ENCODE results near the gene FADS3.

The FADS3 gene

DNA sequence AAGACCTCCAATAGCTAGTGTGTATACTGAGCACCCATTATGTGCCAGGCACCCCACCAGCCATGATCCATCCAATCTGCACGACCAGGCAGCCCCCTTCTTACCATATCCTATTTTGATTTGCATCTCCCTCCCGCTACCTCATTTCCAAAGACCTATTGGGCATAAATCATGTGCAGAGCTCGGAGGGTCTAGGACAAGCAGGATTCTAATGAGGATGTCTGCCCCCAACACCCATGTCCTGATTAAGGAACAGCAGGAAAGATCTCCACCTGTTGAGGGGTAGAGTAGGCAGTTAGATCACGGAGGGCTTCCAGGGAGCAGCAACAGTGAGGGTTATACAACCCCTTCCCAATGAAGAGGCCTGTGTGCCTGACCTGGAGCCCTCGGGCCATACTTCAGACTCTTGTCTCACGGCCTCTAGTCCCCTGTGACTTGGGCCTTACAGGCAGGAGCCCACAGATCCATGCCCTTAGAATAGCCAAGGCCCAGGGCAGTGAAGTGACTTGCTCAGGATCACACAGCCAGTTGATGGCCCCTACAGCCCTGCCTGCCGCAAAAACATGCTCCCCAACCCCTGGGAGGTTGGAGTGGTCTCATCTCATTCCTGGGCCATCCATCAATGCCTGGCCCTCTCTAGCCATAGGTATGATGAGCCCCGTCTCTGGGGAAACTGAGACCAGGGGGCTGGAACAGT, 22.5 kb upstream of the FADS3 start:
- no peak for DNase-seq

DNA sequence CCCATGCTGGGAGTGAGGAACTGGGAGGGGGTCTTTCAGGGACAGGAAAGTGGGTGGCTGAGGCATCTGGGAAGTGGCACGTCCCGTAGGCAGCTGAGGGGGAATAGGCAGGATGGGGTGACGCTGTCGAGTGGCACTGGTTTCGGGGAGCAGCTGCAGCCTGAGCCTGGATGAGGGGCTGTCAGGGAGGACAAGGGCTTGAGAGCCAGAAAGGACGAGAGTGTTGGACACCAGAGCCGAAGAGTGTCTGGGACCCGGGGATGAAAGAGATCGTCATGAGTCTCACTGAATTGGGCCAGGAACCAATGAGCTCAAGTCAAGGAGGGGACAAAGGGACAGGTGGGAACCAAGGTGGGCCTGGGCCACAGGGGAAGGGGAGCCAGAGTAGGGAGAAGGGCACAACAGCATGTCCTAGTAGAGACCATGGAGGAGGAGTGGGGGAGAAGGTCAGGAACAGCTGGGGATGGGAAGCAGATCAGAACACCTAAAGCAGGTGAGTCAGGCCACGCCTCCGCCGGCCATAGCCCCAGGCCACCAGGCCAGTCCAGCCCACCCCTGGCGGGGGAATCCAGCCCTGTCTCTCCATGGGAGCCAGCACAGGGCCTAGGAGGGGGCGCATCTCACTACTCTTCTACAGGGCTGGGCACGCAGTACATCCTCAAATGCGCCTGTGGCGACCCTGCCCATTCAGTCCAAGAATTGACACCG, 21.8 kb upstream of the FADS3 start:
- DNase-seq: no peak

DNA sequence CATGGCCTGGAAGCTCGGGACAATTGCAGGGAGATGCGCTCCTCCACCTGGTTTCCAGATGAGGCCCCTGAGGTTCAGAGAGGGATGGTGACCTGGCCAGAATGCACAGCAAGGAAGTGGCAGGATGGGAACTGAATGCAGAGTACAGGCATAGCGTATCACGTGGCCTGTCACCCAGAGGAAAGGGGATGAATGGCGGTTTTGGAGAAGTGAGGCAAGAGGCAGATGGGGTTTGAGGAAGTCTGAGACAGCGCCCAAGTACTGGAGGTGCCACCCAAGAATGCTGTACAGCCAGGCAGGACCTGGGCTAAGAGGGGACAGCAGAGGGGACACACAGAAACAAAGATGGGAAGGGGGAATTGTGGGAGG, 21.2 kb upstream of the FADS3 start:
- peak in 5 of 51 donors; percentile 16 to 38 (median 36) for DNase-seq

DNA sequence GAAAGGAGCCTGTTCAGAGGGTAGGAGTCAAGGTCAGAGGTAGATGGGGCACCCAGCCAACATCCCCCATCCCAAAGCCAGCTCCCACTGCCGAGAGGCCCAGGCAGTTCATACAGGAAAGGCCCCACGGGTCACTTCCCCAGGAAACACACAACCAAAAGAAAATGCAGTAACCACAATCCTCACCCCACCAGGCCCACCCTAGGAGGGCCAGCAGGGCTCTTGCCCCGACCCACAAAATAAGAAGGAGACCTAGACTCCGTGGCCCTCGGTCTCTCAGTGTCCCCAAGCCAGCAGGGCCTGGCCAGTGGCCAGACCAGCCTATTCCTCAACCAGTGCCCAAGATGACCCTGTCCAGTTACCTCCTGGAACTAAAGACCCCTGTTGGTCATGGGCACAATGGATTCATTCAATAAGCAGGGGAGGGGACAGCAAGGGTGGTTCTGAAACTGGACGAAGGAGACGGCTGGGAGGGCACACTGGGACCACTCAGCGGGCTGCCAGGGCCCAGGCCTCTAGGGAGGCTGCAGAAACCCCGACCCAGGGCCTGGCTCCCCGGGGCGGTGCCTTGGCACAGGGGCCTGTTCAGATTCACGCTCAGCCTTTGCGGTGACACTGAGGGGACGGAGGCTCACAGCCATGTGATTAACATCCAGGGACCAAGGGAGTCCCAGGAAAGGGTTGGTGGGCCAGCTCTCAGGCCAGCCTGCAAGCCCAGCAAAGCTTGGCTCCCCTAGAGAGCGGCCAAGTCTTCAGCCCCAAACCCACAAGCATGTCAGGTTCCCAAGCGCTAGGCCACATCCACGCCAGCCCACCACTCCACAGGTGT, 20.6 kb upstream of the FADS3 start:
- DNase-seq: no peak

DNA sequence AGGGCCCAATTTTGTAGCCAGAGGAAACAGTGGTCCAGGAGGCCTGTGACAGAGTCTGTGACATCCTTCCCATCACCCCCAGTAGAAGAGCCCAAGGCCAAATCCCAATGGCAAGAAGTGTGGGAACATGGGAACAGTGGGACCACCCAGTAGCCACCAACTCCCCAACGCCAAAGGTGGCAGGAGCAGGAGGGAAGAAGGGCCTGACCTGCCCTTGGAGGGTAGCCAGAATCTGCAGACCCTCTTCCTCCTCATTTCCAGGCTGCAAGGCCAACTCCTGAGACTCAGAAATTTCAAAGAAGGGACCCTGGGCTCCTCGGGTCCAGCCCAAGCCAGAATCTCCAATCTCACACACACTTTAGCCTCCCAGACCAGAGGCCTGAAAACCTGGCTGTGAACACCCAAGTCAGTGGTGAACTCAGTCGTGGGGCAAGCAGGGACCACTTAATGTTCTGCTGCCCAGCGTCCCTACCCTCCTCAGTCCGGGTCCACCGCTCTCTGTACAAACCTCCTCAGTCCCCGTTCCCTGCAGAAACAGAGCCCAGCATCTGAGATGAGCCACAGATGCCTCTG, 19.9 kb upstream of the FADS3 start:
- no peak for DNase-seq

DNA sequence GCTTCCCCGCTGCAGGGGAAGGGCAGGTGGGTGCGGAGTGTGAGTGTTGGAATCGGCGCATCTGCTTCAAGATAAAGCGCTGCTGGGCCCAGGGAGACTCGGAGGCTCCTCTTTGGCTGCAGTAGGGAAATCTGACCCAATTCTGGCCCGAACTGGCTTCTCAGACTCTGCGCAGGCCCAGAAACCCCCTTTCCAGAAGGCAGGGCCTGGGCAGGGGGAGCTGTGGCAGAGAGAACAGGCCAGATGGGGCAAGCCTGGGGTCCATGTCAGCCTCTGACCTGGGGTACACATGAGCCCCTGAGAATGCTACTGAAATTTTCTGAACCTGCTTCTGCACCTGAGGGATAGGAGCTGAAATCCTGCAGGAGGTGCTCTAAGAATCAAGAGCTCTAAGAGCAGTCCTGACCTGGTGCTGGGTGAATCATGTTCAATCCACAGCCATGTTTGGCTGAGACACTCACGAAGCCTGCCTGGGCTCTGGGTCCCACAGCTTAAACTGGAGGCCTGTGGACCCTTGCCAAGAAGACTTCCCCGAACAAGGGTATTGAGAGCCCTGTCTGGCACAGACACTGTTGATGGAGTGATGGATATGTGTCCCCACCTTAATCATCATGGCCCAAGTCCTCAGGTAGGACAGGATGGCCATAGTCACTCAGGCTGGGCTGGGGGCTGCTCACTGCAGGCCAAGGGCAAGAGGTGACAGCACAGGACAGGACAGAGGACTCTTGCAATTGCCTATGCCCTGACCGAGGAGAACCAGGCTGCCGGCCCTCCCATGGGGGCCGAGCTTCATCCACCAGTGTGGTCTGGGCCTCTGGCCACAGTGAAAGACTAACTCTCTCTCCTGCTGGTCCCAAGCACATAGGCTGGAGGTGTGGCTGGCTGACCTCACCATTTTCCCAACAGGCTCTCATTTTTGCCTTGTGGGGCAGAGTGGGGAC, 19.1 kb upstream of the FADS3 start:
- DNase-seq: no peak

DNA sequence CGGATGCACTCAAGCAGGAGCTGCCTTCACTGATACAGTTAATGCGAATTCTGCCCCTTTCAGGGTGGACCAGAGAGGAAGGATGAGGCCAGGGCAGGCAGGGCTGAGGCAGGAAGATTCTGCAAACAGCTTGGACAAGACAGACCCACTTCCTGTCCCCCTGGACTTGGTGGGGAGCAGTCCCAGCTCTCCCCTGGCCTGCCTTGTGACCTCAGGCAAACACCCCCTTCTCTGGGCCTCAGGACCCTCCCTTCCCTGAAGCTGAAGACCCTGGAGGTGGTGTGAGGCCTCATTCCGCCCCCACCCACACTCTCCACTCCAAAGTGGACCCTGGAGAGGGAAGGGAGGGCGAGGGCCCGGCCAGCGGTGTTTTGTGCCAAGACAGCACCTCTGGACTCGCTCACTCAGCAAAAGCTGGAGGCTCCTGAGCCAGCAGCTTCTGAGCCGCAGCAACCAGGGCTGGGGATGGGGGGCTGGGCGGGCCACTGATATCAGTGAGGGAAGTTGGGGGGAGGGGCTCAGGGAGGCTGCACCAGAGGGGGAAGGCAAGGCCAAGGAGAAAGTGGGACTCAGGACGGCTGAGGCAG, 17.5 kb upstream of the FADS3 start:
- DNase-seq: peak in 20 of 51 donors; percentile 12 to 55 (median 30)

DNA sequence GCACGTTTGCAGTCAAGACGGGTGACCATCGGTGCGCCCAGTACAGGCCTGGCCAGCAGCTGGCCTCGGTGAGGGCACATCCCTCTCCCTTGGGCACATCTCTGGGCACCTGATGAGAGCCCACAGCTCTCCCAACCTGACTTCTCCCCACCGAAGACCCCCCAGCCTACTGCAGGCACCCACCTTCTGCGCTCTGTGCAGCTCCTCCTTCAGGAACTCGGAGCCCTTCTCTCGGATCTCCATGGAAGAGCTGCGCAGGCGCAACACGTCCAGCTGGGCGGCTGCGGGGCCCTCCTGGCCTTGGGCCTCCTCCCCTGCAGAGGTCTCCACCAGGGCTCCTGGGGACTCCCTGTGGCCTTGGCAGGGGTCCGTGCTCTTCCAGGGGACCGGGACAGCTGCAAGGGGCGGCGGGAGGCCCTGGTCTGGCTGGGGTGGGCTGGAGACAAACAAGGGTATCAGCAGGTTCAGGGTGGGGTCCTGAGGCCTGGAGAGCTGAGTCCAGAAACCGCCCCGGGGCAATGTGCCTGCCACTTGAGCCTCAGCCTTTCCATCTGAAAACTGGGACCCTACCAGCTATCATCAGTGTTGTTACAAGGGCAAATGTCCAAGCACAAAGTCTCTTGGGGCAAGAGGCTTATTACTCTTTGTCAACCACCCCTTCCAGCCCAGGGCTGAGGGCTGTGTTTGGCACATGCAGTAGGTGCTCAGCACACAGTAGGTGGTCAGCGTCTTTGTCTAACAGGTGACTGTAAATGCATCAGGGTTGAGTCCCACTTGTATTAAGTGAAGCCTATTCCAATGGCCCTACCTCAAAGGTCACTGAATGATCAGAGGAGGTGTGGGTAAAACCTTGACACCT, 16.8 kb upstream of the FADS3 start:
- no peak for DNase-seq

DNA sequence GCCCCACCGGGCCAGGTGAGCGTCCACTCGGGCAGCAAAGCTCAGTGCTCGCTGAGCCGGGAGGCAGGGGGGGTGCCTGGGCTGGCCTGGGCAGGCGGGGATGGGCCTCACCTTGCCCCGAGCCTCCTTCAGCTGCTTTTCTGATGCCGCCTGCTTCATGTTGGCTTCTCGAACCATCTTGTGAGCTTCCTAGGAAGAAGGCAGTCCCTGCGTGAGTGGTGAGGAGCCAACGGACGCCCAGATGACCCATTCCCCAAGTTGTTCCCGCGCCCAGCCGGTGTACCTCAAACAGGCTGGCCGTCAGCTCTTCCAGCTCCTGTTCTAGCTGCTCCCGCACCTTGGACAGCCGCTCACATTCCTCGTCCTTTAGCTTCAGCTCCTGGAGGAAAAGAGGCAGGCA, 15.9 kb upstream of the FADS3 start:
- no peak for DNase-seq

DNA sequence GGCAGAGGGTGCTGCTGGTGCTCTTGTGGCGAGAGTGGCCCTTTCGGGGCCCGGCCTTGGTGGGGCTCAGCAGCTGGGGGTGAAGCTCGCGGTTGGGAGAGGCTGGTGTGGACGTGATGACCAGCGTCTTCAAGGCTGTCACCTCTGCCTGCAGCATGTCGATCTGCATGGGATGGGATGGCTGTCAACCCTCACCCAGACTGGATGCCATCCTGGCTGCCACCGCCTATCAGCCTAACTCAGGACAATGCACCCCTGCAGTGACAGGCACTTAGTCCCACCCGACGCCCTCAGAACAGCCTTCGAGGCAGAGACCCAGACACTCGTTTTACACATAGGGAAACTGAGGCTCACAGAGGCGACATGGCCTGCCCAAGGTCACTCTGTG, 15.2 kb upstream of the FADS3 start:
- no peak for DNase-seq

DNA sequence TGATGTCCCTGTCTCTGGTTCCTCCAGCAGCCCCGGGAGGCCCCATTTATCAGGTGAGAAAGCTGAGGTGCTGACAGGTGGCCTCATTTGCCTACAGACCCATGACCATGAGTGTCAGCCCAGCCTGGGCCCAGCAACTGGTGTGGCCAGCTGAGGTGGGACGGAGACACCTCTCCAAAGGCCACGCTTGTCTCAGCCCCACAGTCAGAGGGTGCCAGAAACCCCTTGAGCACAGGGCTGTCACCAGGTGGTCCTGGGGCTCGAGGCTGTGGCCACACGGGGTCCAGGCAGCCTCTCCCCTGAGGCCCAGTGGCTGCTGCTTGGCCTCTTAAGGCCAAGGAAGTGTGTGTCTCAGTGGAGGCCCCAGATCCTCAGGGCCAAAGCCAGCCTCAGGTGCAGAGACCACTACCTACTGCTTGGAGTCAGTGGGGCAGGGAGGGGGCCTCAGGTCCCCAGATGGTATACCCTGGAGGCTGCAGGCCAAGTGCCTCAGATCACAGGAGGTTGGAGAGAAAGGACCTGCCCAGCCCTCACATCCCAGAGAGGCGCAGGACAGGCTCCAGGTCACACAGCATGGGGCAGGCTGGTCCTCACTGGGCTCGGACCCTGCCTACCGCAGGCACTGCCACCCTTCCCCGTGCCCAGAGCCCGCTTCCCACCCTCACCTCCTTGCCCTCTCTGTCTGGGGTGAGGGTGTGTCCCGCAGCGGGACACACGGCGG, 14.6 kb upstream of the FADS3 start:
- DNase-seq: no peak

DNA sequence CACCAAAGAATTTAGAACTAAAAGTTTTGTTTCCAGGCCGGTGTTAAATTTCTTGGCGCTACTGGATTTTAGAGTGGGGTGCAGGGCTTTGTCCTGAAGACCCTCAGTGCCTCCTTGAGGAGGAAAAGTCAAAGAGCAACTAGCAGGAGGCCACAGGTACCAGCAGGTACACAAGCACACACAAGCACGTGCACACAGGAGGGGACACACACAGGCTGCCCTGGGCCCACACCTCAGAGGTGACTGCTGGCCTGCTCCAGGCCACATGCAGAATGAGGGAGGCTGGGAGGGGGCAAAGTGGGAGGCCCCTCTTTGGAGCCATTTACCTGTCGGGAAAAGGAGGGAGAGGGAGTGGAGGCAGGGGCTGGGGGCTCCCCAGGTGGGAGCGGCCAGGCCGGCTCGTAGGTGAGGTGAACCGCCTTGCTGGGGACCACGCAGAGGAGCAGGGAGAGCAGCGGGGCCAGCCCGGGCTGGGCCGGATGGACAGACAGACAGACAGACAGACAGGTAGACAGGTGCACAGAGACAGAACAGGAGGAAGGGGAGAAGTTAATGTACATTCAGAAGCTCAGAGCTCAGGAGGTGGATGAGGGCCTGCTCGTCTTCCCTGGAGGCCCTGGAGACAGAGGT, 13.8 kb upstream of the FADS3 start:
- DNase-seq: no peak

DNA sequence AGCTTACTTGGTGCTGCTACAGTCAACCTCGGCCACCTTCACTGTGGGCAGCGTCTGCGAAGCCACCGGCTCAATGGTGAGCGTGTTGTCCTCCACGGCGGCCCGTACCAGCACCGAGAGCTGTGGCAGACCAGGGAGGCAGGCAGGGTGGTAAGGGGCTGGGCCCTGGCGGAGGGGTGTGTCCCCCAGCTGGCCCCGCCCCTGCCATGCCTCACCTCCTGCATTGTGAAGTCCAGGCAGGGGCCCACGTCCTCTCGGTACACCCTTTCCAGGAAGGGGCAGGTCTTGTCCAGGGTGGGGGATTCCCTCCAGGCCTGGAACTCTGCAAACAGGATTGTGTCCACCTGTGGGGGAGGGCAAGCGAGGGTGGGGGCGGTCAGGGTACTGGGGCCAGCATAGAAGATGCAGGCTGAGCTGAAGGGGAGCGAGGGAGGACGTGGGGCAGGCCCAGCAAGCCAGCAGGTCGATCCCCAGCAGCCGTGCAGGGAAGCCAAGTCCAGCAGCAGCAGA, 13.2 kb upstream of the FADS3 start:
- DNase-seq: no peak

DNA sequence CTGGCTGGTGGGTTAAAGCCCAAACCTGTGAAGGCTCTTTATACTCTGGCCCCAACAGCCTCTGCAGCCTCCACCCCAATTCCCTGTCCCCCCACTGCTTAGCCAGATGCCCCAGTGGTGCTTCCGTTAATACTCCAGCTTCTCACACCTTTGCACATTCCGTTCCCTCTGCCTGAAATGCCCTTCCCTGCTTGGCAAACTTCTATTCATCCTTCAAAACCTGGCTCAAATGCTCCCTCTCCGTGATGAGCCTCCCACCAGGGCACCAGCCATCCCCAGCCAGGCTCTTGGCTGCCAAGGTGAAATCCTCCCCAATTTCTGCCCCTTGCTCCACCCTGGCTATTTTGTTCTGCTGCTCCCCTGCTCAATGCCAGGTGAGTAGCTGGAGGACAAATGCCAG, 12.5 kb upstream of the FADS3 start:
- DNase-seq: no peak

DNA sequence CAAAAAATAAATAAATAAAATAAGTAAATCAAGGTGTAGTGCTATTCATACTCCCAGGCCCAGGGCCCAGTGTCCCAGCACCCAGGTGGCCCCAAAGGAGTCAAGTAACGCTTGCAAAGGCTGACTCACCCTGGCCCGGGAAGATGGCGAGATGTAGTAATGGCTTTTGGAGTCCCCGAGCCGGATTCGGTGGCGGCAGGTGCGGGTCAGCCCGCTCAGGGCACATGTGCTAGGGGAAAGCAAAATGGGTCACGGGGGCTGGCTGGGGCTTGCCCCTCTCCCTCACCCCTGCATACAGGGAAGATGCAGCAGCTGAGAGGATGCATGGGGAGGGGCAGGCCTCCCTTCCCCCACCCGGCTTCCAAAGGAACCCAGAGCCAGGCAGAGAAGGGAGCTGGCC, 11.0 kb upstream of the FADS3 start:
- DNase-seq: no peak

DNA sequence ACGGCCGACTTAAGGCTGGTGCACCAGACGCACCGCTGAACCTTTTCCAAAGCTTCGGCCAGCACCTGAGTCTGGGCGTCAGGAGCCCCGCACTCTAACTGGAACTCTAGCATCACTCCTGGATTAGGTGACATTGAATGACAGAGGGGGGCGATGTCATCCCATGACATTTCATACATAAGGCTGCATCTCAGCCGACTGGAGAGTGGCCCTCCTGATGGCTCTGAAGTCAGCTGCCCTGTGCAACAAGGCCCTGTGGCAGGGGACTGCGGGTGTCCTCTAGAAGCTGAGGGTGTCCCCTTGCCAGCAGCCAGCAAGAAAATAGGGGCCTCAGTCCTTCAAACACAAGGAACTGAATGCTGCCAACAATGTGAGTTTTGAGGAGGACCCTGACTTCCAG, 10.1 kb upstream of the FADS3 start:
- no peak for DNase-seq

DNA sequence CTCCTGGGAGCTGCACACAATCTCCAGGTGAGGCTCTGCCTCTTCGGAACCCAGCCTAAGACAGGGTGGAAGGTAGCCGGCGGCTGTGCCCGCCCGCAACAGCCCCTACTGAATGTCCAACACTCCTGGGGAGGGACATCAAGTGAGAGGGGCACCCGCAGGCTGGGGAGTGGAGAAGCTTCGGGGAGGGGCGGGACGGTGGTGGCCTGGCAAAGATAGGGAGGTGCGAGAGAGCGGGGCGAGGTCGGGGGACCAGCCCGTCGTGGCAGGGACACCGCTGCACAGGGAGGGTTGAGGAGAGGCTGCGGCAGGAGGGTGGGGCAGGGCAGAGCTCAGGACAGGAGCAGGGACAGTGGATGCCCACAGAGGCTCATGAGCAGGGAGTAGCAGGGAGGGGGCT, 8.9 kb upstream of the FADS3 start:
- DNase-seq: no peak

DNA sequence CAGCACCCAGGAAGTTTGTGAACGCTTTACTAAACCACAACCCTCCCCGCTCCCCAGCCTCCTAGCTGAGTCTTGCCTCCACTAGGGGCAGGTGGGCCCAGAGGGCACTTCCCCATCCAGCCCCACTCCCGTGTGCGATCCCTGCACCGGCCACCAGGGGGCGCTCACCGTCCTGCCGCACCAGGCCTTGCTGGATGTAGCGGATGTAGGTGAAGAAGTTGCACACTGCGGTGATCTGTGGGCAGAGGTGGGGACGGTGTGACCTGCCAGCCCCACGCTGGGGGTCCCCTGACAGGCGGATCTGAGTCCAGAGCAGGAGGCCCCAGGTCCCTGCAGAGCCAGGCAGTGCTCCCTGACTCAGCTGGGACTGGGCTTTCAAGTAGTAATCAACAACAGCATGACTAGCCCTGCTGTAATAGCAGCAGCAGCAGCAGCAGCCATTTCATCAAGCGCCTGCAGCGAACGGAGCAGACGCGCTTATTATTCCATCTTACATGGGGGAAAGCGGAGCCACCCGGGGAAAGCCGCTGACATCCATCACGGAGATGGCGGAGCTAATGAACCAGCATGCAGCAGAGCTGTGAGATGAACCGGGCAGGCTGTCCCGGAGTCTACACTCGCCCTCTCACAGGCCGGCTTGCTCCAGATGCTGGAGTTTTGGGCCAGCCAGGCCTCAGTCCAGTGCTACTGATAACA, 7.9 kb upstream of the FADS3 start:
- peak in 49 of 51 donors; percentile 19 to 90 (median 65) for DNase-seq
